HEK293 (cell line): ENCODE measurements around the gene TMEM243.

Source experiments
- CTCF ChIA-PET: fragments of 350-600 bp; formaldehyde crosslinking; extraction: SDS; loops from one replicate; lab custom pipeline; 2021; ENCODE audit warnings: antibody characterized with exemption; lab: Yijun Ruan, JAX
- POLR2A ChIA-PET: fragments of 300-600 bp; formaldehyde crosslinking; extraction: SDS; loops from one replicate; lab custom pipeline; 2020; ENCODE audit warnings: antibody characterized with exemption, inconsistent platforms; lab: Yijun Ruan, JAX
- H3K27ac ChIP-seq: fragments of 200-500 bp; sonication (Bioruptor generic); 2 replicates; pipeline ENCODE4 v1.5.1; 2014; ENCODE audit warnings: low read depth, low read length, control low read depth, inconsistent platforms; ENCODE audit errors: extremely low read depth
- H3K36me3 ChIP-seq, 2 experiments: fragments of 200-500 bp in 1 of 2; sonication (Bioruptor generic) in 1 of 2; 1 replicate in 1 of 2; 2 replicates in 1 of 2; pipeline ENCODE4 v1.5.1; 2014 to 2017; ENCODE audit warnings: inconsistent platforms in 2 of 2, low read length in 2 of 2; ENCODE audit not compliant: control insufficient read depth in 2 of 2, insufficient read depth in 1 of 2
- H3K4me1 ChIP-seq: fragments of 200-500 bp; sonication (Bioruptor generic); 2 replicates; pipeline ENCODE4 v1.5.1; 2014; ENCODE audit warnings: mild to moderate bottlenecking, low read length, inconsistent platforms; ENCODE audit not compliant: control insufficient read depth, insufficient read depth
- H3K4me3 ChIP-seq: 2 replicates; pipeline ENCODE4 v1.5.1; 2011; ENCODE audit warnings: low read depth, mild to moderate bottlenecking, control low read depth, low read length, moderate library complexity
- H3K9me3 ChIP-seq: fragments of 200-500 bp; sonication (Bioruptor generic); 2 replicates; pipeline ENCODE4 v1.5.1; 2014; ENCODE audit warnings: low read depth, low read length, inconsistent platforms; ENCODE audit not compliant: control insufficient read depth, insufficient read depth
- CTCF ChIP-seq: fragments of 450-650 bp; formaldehyde crosslinking; IDR thresholded peaks from 2 replicates; pipeline ENCODE4 v1.5.1; 2016; ENCODE audit warnings: missing biosample characterization, missing genetic modification characterization
- HOXA7 ChIP-seq: sonication (generic); formaldehyde crosslinking; IDR thresholded peaks from 2 replicates; pipeline ENCODE4 v1.8.1; 2022; ENCODE audit warnings: missing genetic modification reagents, borderline replicate concordance
- KLF10 ChIP-seq: fragments of 450-650 bp; IDR thresholded peaks from 2 replicates; pipeline ENCODE4 v1.5.1; 2018; ENCODE audit warnings: missing biosample characterization, mild to moderate bottlenecking, missing genetic modification characterization
- KLF17 ChIP-seq: fragments of 450-650 bp; formaldehyde crosslinking; IDR thresholded peaks from 2 replicates; pipeline ENCODE4 v1.5.1; 2016; ENCODE audit warnings: missing biosample characterization, missing genetic modification characterization
- KLF9 ChIP-seq: fragments of 450-650 bp; formaldehyde crosslinking; IDR thresholded peaks from 2 replicates; pipeline ENCODE4 v1.5.1; 2016; ENCODE audit warnings: missing biosample characterization, missing genetic modification characterization, low read depth
- OVOL3 ChIP-seq: fragments of 450-650 bp; formaldehyde crosslinking; IDR thresholded peaks from 2 replicates; pipeline ENCODE4 v1.5.1; 2016; ENCODE audit warnings: missing biosample characterization, missing genetic modification characterization
- PRDM1 ChIP-seq: fragments of 450-650 bp; formaldehyde crosslinking; IDR thresholded peaks from 2 replicates; pipeline ENCODE4; 2016; ENCODE audit warnings: missing biosample characterization, missing genetic modification characterization
- SP2 ChIP-seq: fragments of 450-650 bp; formaldehyde crosslinking; IDR thresholded peaks from 2 replicates; pipeline ENCODE4 v1.5.1; 2016; ENCODE audit warnings: missing biosample characterization, missing genetic modification characterization
- TRIM28 ChIP-seq: IDR thresholded peaks from 2 replicates; pipeline ENCODE4 v1.6.1; 2011; ENCODE audit warnings: low read length, control low read depth, borderline replicate concordance
- ZBTB1 ChIP-seq: fragments of 450-650 bp; formaldehyde crosslinking; IDR thresholded peaks from 2 replicates; pipeline ENCODE4 v1.5.1; 2016; ENCODE audit warnings: missing biosample characterization, missing genetic modification characterization
- ZBTB17 ChIP-seq: fragments of 450-650 bp; formaldehyde crosslinking; IDR thresholded peaks from 2 replicates; pipeline ENCODE4 v1.5.1; 2016; ENCODE audit warnings: missing biosample characterization, missing genetic modification characterization
- ZEB2 ChIP-seq: fragments of 450-650 bp; formaldehyde crosslinking; IDR thresholded peaks from 2 replicates; pipeline ENCODE4 v1.5.1; 2016; ENCODE audit warnings: missing biosample characterization, missing genetic modification characterization
- ZNF112 ChIP-seq: fragments of 450-650 bp; formaldehyde crosslinking; IDR thresholded peaks from 2 replicates; pipeline ENCODE4 v1.5.0; 2017; ENCODE audit warnings: missing biosample characterization, missing genetic modification characterization
- ZNF138 ChIP-seq: fragments of 450-650 bp; formaldehyde crosslinking; IDR thresholded peaks from 2 replicates; pipeline ENCODE4 v1.5.1; 2016; ENCODE audit warnings: missing biosample characterization, missing genetic modification characterization, borderline replicate concordance
- ZNF146 ChIP-seq: fragments of 450-650 bp; formaldehyde crosslinking; IDR thresholded peaks from 2 replicates; pipeline ENCODE4 v1.5.1; 2016; ENCODE audit warnings: missing biosample characterization, missing genetic modification characterization
- ZNF157 ChIP-seq: fragments of 450-650 bp; formaldehyde crosslinking; IDR thresholded peaks from 2 replicates; pipeline ENCODE4 v1.5.1; 2016; ENCODE audit warnings: missing biosample characterization, missing genetic modification characterization
- ZNF175 ChIP-seq: fragments of 450-650 bp; formaldehyde crosslinking; IDR thresholded peaks from 2 replicates; pipeline ENCODE4 v1.5.1; 2016; ENCODE audit warnings: missing biosample characterization, missing genetic modification characterization
- ZNF184 ChIP-seq: fragments of 450-650 bp; IDR thresholded peaks from 2 replicates; pipeline ENCODE4 v1.5.1; 2018; ENCODE audit warnings: missing biosample characterization, mild to moderate bottlenecking, missing genetic modification characterization
- ZNF23 ChIP-seq: fragments of 450-650 bp; formaldehyde crosslinking; IDR thresholded peaks from 2 replicates; pipeline ENCODE4 v1.5.1; 2016; ENCODE audit warnings: missing biosample characterization, missing genetic modification characterization, borderline replicate concordance
- ZNF239 ChIP-seq: fragments of 450-650 bp; formaldehyde crosslinking; IDR thresholded peaks from 2 replicates; pipeline ENCODE4 v1.5.1; 2016; ENCODE audit warnings: missing biosample characterization, missing genetic modification characterization
- ZNF341 ChIP-seq: fragments of 450-650 bp; formaldehyde crosslinking; IDR thresholded peaks from 2 replicates; pipeline ENCODE4; 2016; ENCODE audit warnings: low read depth, missing biosample characterization, missing genetic modification characterization
- ZNF350 ChIP-seq: fragments of 450-650 bp; formaldehyde crosslinking; IDR thresholded peaks from 2 replicates; pipeline ENCODE4 v1.5.0; 2017; ENCODE audit warnings: missing biosample characterization, mild to moderate bottlenecking, missing genetic modification characterization
- ZNF423 ChIP-seq: fragments of 450-650 bp; formaldehyde crosslinking; IDR thresholded peaks from 2 replicates; pipeline ENCODE4 v1.5.1; 2016; ENCODE audit warnings: missing biosample characterization, missing genetic modification characterization
- ZNF473 ChIP-seq: fragments of 450-650 bp; formaldehyde crosslinking; IDR thresholded peaks from 2 replicates; pipeline ENCODE4 v1.5.1; 2017; ENCODE audit warnings: missing biosample characterization, missing genetic modification characterization
- ZNF514 ChIP-seq: fragments of 450-650 bp; formaldehyde crosslinking; IDR thresholded peaks from 2 replicates; pipeline ENCODE4 v1.5.1; 2016; ENCODE audit warnings: missing biosample characterization, missing genetic modification characterization
- ZNF549 ChIP-seq: fragments of 450-650 bp; IDR thresholded peaks from 2 replicates; pipeline ENCODE4 v1.5.1; 2018; ENCODE audit warnings: missing biosample characterization, missing genetic modification characterization, mild to moderate bottlenecking, inconsistent platforms, moderate library complexity
- ZNF600 ChIP-seq: fragments of 450-650 bp; formaldehyde crosslinking; IDR thresholded peaks from 2 replicates; pipeline ENCODE4 v1.5.1; 2016; ENCODE audit warnings: missing biosample characterization, missing genetic modification characterization
- ZNF626 ChIP-seq: fragments of 450-650 bp; sonication (Bioruptor Pico); formaldehyde crosslinking; IDR thresholded peaks from 2 replicates; pipeline ENCODE4 v1.5.1; 2018; ENCODE audit warnings: missing biosample characterization, missing genetic modification characterization, inconsistent platforms
- ZNF629 ChIP-seq: fragments of 450-650 bp; formaldehyde crosslinking; IDR thresholded peaks from 2 replicates; pipeline ENCODE4 v1.5.1; 2017; ENCODE audit warnings: missing biosample characterization, missing genetic modification characterization
- ZNF654 ChIP-seq: fragments of 450-650 bp; formaldehyde crosslinking; IDR thresholded peaks from 2 replicates; pipeline ENCODE4 v1.5.1; 2016; ENCODE audit warnings: low read depth, missing biosample characterization, missing genetic modification characterization
- ZNF677 ChIP-seq: fragments of 450-650 bp; IDR thresholded peaks from 2 replicates; pipeline ENCODE4 v1.5.0; 2018; ENCODE audit warnings: missing biosample characterization, mild to moderate bottlenecking, missing genetic modification characterization, moderate library complexity
- ZNF707 ChIP-seq: fragments of 450-650 bp; formaldehyde crosslinking; IDR thresholded peaks from 2 replicates; pipeline ENCODE4 v1.5.1; 2016; ENCODE audit warnings: missing biosample characterization, missing genetic modification characterization
- ZNF768 ChIP-seq: fragments of 450-650 bp; formaldehyde crosslinking; IDR thresholded peaks from 2 replicates; pipeline ENCODE4 v1.5.1; 2018; ENCODE audit warnings: missing biosample characterization, mild to moderate bottlenecking, missing genetic modification characterization
- ZNF776 ChIP-seq: fragments of 450-650 bp; formaldehyde crosslinking; IDR thresholded peaks from 2 replicates; pipeline ENCODE4 v1.5.0; 2017; ENCODE audit warnings: missing biosample characterization, missing genetic modification characterization, borderline replicate concordance
- TF ChIP-seq, protein P1 (sequence below): fragments of 450-650 bp; formaldehyde crosslinking; optimal IDR thresholded peaks from 2 replicates; pipeline ENCODE3; 2016; ENCODE audit warnings: missing biosample characterization, mild to moderate bottlenecking, missing genetic modification characterization
- TF ChIP-seq, protein P2 (sequence below): fragments of 450-650 bp; formaldehyde crosslinking; IDR thresholded peaks from 2 replicates; pipeline ENCODE4; 2016; ENCODE audit warnings: missing biosample characterization, missing genetic modification characterization

The TMEM243 gene

DNA sequence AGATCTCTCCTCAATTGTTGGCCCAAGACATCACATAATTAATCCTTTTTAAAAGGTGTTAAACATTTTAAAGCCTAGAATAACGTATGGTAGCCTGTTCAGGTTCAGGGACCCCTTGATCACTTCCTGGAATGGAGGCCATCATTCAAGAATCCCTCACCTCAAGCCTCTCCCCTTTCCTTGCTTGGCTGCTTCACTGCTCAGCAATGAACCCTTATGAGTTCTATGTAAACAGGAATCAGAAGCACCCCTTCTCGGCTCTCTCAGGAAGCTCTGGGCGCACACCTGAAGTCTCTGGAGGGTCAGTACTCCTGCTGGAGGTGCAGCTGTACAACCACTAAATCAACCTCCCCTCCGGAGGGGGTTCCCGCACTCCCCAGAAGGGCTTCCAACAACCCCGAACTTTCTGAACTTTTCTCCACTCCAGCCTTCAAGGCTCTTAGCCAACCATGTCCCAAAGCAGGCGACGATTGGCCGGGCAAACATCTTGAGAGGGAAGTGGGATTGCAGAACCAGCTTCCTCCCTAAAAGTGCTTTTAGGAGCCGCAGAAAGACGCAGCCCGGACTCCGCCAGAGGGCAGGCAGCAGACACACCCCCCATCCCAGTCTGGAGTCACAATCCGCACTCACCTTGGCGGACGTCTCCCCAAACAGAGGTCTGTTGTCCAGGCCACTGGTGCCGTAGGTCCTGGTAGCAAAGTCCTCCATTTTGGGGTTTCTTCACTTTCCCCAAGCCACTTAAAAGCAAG lies 562 bp downstream of the TMEM243 start:
- no peaks in the 10 kb centered on the region for H3K4me1 ChIP-seq
- H3K9me3 ChIP-seq = no peaks in the 10 kb centered on the region
- ChIA-PET CTCF (interaction anchor here (0.6 kb wide), 1 partner anchor 18 kb away, joined by 6 read pairs; no protein-coding TSS in a partner anchor), POLR2A (interaction anchor here (1.2 to 3.5 kb wide), 3 partner anchors 12 to 65 kb away, joined by 4 to 33 read pairs (median 5); partner anchors contain the start of gene DMTF1)
- H3K36me3 ChIP-seq = peaks cover 0 to 14% of the 10 kb centered on the region in 2 experiments; a peak in 2 of 3 replicates
- peak overlapping the region; percentile 92 for H3K4me3 ChIP-seq
- H3K27ac ChIP-seq = peak overlapping the region; percentile 64; the same call in 1 of the 2 replicates
- TF ChIP-seq ZNF157 = no peak
- TF ChIP-seq OVOL3 (tag by site-specific recombination) = no peak
- TF ChIP-seq CTCF = 0 out of 2 replicates have a peak, but pooled peaks have one; percentile 7
- no peak for TF ChIP-seq ZNF768 (tag by site-specific recombination)
- TF ChIP-seq TRIM28 = peak; percentile 42; the same call in 1 of the 2 replicates
- peak; percentile 91 for TF ChIP-seq ZNF341 (tag by site-specific recombination)
- TF ChIP-seq, protein P1, sequence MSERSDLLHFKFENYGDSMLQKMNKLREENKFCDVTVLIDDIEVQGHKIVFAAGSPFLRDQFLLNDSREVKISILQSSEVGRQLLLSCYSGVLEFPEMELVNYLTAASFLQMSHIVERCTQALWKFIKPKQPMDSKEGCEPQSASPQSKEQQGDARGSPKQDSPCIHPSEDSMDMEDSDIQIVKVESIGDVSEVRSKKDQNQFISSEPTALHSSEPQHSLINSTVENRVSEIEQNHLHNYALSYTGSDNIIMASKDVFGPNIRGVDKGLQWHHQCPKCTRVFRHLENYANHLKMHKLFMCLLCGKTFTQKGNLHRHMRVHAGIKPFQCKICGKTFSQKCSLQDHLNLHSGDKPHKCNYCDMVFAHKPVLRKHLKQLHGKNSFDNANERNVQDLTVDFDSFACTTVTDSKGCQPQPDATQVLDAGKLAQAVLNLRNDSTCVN (tag by site-specific recombination) = no peak
- TF ChIP-seq ZNF626 (tag by site-specific recombination) = no peak
- no peak for TF ChIP-seq ZNF146 (tag by site-specific recombination)
- TF ChIP-seq ZNF707 (tag by site-specific recombination) = no peak
- no peak for TF ChIP-seq ZNF350 (tag by site-specific recombination)
- TF ChIP-seq ZNF629 (tag by site-specific recombination) = no peak; the same call in 1 of the 2 replicates
- TF ChIP-seq ZNF600 (tag by site-specific recombination) = peak; percentile 95
- peak; percentile 70 for TF ChIP-seq KLF10 (tag by site-specific recombination)
- TF ChIP-seq SP2 (tag by site-specific recombination) = no peak
- no peak for TF ChIP-seq ZNF175 (tag by site-specific recombination)
- no peak for TF ChIP-seq ZBTB1 (tag by site-specific recombination)
- no peak for TF ChIP-seq ZNF654 (tag by site-specific recombination)
- TF ChIP-seq HOXA7 (CRISPR knock-in tag) = no peak
- no peak for TF ChIP-seq ZEB2
- TF ChIP-seq ZNF677 = no peak
- TF ChIP-seq ZNF473 (tag by site-specific recombination) = no peak
- TF ChIP-seq ZNF138 (tag by site-specific recombination) = no peak
- no peak for TF ChIP-seq ZNF239 (tag by site-specific recombination)
- TF ChIP-seq ZNF514 (tag by site-specific recombination) = no peak
- TF ChIP-seq PRDM1 (tag by site-specific recombination) = no peak; the same call in 1 of the 2 replicates
- no peak for TF ChIP-seq ZNF112
- no peak for TF ChIP-seq KLF17 (tag by site-specific recombination)
- peak; percentile 85 for TF ChIP-seq KLF9 (tag by site-specific recombination)
- TF ChIP-seq ZNF549 = no peak
- no peak for TF ChIP-seq ZNF23 (tag by site-specific recombination)
- no peak for TF ChIP-seq ZNF184 (tag by site-specific recombination)
- TF ChIP-seq, protein P2, sequence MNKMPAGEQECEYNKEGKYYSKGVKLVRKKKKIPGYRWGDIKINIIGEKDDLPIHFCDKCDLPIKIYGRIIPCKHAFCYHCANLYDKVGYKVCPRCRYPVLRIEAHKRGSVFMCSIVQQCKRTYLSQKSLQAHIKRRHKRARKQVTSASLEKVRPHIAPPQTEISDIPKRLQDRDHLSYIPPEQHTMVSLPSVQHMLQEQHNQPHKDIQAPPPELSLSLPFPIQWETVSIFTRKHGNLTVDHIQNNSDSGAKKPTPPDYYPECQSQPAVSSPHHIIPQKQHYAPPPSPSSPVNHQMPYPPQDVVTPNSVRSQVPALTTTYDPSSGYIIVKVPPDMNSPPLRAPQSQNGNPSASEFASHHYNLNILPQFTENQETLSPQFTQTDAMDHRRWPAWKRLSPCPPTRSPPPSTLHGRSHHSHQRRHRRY (tag by site-specific recombination) = no peak
- no peak for TF ChIP-seq ZNF423 (tag by site-specific recombination)
- TF ChIP-seq ZBTB17 (tag by site-specific recombination) = peak; percentile 41; the same call in 1 of the 2 replicates
- TF ChIP-seq ZNF776 (tag by site-specific recombination) = no peak
